ENCODE measurements around the gene KDM7A. TPM values are rescaled to one million over a fixed set of nuclear protein-coding genes. Genes with fewer than 3 reads are reported as not detected.

The KDM7A gene
- total RNA-seq, 4 donors from 2014 or later: 4.1 to 17.5 (median 12.4) TPM

DNA sequence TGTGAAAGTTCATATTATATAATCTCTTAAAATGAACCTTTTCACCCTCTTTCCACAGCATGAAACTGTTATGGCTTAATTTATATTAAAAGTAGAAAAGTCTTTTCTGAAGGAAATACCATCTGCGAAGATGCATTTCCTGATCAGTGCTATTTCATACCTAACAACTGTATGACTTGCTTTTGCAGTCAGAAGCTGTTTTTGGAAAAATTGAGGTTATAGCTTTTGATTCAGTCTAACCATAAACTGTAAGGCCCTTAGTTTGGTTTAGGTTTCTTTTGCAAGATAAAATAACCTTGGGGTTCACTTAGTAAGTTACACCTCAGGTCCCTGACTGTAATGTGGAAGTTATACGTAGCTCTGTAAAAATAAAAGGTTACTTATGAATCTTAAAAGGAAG lies 91.3 kb downstream of the KDM7A start:
- no peak for DNase-seq
- no peaks in the 10 kb centered on the region for H3K9me3 ChIP-seq
- H3K27me3 ChIP-seq: no peaks in the 10 kb centered on the region
- H3K4me1 ChIP-seq: no peaks in the 10 kb centered on the region
- intact Hi-C loops (cut with DNase I; ENCODE audit: low total_unique reads): no loop called here
- no peak overlapping the region for H3K27ac ChIP-seq
- H3K36me3 ChIP-seq: no peaks in the 10 kb centered on the region
- no peak overlapping the region for H3K4me3 ChIP-seq
- no peak for TF ChIP-seq POLR2A (IDR thresholded peaks at IDR 0.05)
- TF ChIP-seq, protein P1, sequence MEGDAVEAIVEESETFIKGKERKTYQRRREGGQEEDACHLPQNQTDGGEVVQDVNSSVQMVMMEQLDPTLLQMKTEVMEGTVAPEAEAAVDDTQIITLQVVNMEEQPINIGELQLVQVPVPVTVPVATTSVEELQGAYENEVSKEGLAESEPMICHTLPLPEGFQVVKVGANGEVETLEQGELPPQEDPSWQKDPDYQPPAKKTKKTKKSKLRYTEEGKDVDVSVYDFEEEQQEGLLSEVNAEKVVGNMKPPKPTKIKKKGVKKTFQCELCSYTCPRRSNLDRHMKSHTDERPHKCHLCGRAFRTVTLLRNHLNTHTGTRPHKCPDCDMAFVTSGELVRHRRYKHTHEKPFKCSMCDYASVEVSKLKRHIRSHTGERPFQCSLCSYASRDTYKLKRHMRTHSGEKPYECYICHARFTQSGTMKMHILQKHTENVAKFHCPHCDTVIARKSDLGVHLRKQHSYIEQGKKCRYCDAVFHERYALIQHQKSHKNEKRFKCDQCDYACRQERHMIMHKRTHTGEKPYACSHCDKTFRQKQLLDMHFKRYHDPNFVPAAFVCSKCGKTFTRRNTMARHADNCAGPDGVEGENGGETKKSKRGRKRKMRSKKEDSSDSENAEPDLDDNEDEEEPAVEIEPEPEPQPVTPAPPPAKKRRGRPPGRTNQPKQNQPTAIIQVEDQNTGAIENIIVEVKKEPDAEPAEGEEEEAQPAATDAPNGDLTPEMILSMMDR (IDR thresholded peaks at IDR 0.05): no peak

DNA sequence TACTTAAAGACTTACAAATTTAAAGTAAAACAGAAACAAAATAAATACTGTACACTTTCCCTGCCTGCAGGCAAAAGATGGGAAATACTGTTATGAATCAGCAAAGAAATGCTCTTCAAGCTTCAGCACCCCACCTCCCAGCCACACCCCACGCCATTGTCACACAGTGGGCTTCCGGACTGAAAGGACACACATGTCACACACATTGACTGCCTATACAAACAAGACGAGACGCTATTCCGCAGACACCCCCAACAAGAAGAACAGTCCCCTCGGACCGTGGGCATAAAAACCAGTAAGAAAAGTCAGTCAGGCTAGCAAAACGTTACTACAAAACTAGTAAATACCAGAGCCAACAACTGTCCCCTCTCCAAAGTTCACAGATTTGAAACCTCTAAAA lies 91.8 kb downstream of the KDM7A start:
- intact Hi-C loops (cut with DNase I; ENCODE audit: low total_unique reads): no loop called here
- Histone ChIP-seq H3K36me3 (no peaks in the 10 kb centered on the region), H3K4me3 (no peak overlapping the region), H3K27ac (no peak overlapping the region), H3K9me3 (no peaks in the 10 kb centered on the region), H3K27me3 (no peaks in the 10 kb centered on the region), H3K4me1 (no peaks in the 10 kb centered on the region)
- TF ChIP-seq, protein P1 (IDR thresholded peaks at IDR 0.05): no peak
- TF ChIP-seq POLR2A (IDR thresholded peaks at IDR 0.05): no peak
- no peak for DNase-seq

DNA sequence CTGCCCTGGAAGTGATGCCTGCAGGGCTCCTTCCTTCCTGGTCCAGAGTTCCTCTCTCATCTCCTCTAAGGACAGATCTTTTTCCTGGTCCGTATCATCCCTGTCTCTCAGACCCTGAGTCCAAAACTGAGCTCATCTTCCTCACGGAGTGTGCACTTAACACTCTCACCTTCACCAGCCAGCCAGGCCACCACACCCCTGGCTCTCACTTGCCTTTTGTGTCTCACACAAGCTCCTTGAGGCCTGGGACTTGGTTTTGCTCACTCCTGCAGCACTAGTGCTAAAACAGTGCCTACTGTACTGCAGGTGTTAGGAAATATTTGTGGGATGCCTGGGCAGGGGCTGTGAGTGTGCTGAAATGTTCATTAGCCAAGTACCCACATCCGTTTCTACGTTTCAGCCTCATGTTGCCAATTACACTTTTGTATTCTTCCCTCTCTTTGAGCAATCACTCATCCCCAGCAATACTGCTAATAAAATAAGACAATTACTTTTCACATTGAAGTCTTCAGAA lies 92.6 kb downstream of the KDM7A start:
- Histone ChIP-seq H3K4me3 (no peak overlapping the region), H3K27ac (no peak overlapping the region), H3K27me3 (no peaks in the 10 kb centered on the region), H3K9me3 (no peaks in the 10 kb centered on the region), H3K36me3 (no peaks in the 10 kb centered on the region), H3K4me1 (no peaks in the 10 kb centered on the region)
- TF ChIP-seq, protein P1 (IDR thresholded peaks at IDR 0.05): no peak
- no peak for TF ChIP-seq POLR2A (IDR thresholded peaks at IDR 0.05)
- no peak for DNase-seq
- intact Hi-C loops (cut with DNase I; ENCODE audit: low total_unique reads): no loop called here

DNA sequence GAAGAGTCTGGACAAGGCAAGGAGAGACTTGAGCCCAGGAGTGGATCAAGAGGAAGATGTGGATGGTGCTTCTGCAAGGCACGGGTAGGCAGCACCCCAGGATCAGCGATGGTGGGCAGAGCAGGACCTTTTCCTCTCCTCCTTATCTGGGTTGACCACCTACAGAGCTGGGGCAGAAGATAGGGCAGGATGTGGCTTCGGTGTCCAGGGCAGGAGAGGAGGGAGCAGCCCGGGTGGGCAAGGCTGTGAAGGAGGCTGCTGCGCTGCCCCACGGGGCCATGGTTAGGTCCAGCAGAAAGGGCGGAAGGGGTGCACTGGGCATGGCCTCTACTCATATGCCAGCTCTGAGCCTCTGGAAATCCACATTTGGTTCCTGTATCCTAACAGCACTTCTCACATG lies 94.0 kb downstream of the KDM7A start:
- intact Hi-C loops (cut with DNase I; ENCODE audit: low total_unique reads): no loop called here
- H3K27ac ChIP-seq: no peak overlapping the region
- H3K27me3 ChIP-seq: no peaks in the 10 kb centered on the region
- H3K9me3 ChIP-seq: no peaks in the 10 kb centered on the region
- no peak for TF ChIP-seq POLR2A (IDR thresholded peaks at IDR 0.05)
- TF ChIP-seq, protein P1 (IDR thresholded peaks at IDR 0.05): no peak
- DNase-seq: no peak
- no peak overlapping the region for H3K4me3 ChIP-seq
- no peaks in the 10 kb centered on the region for H3K36me3 ChIP-seq
- H3K4me1 ChIP-seq: no peaks in the 10 kb centered on the region

DNA sequence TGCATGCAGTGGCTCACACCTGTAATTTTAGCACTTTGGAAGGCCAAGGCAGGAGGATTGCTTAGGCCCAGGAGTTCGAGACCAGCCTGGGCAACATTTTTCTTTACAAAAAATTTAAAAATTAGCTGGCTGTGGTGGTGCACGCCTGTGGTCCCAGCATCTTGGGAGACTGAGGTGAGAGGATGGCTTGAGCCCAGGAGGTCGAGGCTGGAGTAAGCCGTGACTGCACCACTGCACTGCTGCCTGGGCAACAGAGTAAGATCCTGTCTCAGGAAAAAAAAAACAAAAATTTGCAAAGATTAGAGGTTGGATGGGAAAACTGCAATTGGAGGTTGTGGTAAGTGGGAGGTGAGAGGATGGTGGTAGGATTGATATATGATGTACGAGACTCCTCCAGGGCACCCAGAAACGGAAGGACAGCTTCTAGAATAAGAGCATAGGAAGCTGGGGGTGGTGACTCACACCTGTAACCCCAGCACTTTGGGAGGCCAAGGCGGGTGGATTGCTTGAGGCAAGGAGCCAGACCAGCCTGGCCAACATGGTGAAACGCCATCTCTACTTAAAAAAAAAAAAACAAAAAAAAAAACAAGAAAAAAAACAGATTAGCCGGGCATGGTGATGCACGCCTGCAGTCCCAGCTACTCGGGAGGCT lies 94.9 kb downstream of the KDM7A start:
- Histone ChIP-seq H3K36me3 (no peaks in the 10 kb centered on the region), H3K4me3 (no peak overlapping the region), H3K27me3 (no peaks in the 10 kb centered on the region), H3K4me1 (no peaks in the 10 kb centered on the region), H3K9me3 (no peaks in the 10 kb centered on the region), H3K27ac (no peak overlapping the region)
- intact Hi-C loops (cut with DNase I; ENCODE audit: low total_unique reads): no loop called here
- no peak for TF ChIP-seq POLR2A (IDR thresholded peaks at IDR 0.05)
- TF ChIP-seq, protein P1 (IDR thresholded peaks at IDR 0.05): no peak
- DNase-seq: no peak
